ENCODE measurements around the gene ZNF10. TPM values are rescaled to one million over a fixed set of nuclear protein-coding genes. Genes with fewer than 3 reads are reported as not detected.

Gene ZNF10
- total RNA-seq, 1 experiment from 2014 or later: 12.4 TPM

DNA sequence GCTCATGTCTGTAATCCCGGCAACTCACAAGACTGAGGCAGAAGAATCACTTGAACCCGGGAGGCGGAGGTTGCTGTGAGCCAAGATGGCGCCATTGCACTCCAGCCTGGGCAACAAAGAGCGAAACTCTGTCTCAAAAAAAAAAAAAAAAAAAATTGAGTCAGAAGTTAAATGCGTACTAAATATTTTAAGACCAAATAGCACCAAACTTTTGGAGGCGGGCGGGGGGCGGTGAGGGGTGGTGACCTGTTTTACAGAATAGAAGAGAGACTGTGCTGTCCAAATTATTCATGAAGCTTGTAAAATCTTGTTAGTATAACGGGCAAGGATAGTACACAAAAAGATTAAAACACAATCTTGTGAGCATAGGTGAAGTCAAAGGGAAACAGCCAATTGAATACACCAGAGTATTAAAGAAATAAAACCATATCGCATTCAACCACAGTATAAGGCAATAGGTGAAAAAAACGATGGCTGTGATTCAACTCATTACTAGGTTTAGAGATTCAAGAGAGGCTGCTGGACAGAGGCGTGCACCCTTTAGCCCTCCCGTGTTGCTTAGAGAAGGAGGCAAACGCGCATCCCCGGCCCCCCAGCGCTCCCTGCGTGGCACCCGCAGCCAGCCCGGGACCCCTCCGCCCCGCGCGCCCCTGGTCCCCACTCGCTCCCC lies 924 bp upstream of the ZNF10 start:
- POLR2A ChIA-PET: no interaction called here
- ATAC-seq: peak; percentile 59
- BruUV-seq (replicated peaks): no TSS peak
- Histone ChIP-seq H3K27me3 (ENCODE audit: control insufficient read depth, insufficient read depth, low read length) (no peaks in the 10 kb centered on the region), H3K36me3 (ENCODE audit: control insufficient read depth, insufficient read depth, low read length) (no peaks in the 10 kb centered on the region; the same call in 1 of the 2 replicates), H3K4me3 (ENCODE audit: low read depth in 2 of 2, low read length in 2 of 2) (peak overlapping the region; percentile 89 to 99), H3K4me1 (ENCODE audit: control insufficient read depth, insufficient read depth, low read length) (peaks cover 6% of the 10 kb centered on the region; the same call in 1 of the 2 replicates), H3K27ac (ENCODE audit: low read length) (peak overlapping the region; percentile 76), H3K9me3 (ENCODE audit: control insufficient read depth, insufficient read depth, low read depth, low read length) (peaks cover 63% of the 10 kb centered on the region)
- CTCF ChIA-PET: no interaction called here
- TF ChIP-seq, protein P1, sequence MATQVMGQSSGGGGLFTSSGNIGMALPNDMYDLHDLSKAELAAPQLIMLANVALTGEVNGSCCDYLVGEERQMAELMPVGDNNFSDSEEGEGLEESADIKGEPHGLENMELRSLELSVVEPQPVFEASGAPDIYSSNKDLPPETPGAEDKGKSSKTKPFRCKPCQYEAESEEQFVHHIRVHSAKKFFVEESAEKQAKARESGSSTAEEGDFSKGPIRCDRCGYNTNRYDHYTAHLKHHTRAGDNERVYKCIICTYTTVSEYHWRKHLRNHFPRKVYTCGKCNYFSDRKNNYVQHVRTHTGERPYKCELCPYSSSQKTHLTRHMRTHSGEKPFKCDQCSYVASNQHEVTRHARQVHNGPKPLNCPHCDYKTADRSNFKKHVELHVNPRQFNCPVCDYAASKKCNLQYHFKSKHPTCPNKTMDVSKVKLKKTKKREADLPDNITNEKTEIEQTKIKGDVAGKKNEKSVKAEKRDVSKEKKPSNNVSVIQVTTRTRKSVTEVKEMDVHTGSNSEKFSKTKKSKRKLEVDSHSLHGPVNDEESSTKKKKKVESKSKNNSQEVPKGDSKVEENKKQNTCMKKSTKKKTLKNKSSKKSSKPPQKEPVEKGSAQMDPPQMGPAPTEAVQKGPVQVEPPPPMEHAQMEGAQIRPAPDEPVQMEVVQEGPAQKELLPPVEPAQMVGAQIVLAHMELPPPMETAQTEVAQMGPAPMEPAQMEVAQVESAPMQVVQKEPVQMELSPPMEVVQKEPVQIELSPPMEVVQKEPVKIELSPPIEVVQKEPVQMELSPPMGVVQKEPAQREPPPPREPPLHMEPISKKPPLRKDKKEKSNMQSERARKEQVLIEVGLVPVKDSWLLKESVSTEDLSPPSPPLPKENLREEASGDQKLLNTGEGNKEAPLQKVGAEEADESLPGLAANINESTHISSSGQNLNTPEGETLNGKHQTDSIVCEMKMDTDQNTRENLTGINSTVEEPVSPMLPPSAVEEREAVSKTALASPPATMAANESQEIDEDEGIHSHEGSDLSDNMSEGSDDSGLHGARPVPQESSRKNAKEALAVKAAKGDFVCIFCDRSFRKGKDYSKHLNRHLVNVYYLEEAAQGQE (IDR thresholded peaks at IDR 0.05; ENCODE audit: insufficient read depth in 1 of 2, low read depth in 2 of 2, low read length in 1 of 2): peak; percentile 40 to 56; a peak in 1 of 4 replicates
- no peak for TF ChIP-seq TCF7L2 (IDR thresholded peaks at IDR 0.05; ENCODE audit: low read depth, low read length)
- DNase-seq (ENCODE audit: low read depth, low spot score): no peak
- intact Hi-C loops (cut with micrococcal nuclease; ENCODE audit: unreplicated experiment): no loop called here
- in situ Hi-C loops (cut with HindIII; ENCODE audit: low pct_unique_long_range_greater_than_20kb, low sequenced_read_pairs): no loop called here

GRCh38 chr12:133130808-133131128 lies 341 bp downstream of the ZNF10 start:
- Histone ChIP-seq H3K9me3 (ENCODE audit: control insufficient read depth, insufficient read depth, low read depth, low read length) (peaks cover 52% of the 10 kb centered on the region), H3K4me3 (ENCODE audit: low read depth in 2 of 2, low read length in 2 of 2) (peak overlapping the region; percentile 89 to 99), H3K27ac (ENCODE audit: low read length) (peak overlapping the region; percentile 92), H3K4me1 (ENCODE audit: control insufficient read depth, insufficient read depth, low read length) (peaks cover 6% of the 10 kb centered on the region; the same call in 1 of the 2 replicates), H3K27me3 (ENCODE audit: control insufficient read depth, insufficient read depth, low read length) (no peaks in the 10 kb centered on the region), H3K36me3 (ENCODE audit: control insufficient read depth, insufficient read depth, low read length) (no peaks in the 10 kb centered on the region; the same call in 1 of the 2 replicates)
- TSS peak; percentile 92 for BruUV-seq (replicated peaks)
- POLR2A ChIA-PET: no interaction called here
- no peak for TF ChIP-seq SIN3A (IDR thresholded peaks at IDR 0.05; ENCODE audit: borderline replicate concordance, insufficient read depth, low read depth, low read length)
- no peak for TF ChIP-seq POLR2AphosphoS5 (IDR thresholded peaks at IDR 0.05; ENCODE audit: low read depth, low read length)
- TF ChIP-seq CTCF (IDR thresholded peaks at IDR 0.05): no peak
- TF ChIP-seq, protein P1 (IDR thresholded peaks at IDR 0.05; ENCODE audit: insufficient read depth in 1 of 2, low read depth in 2 of 2, low read length in 1 of 2): no peak
- TF ChIP-seq TCF7L2 (IDR thresholded peaks at IDR 0.05; ENCODE audit: low read depth, low read length): no peak
- in situ Hi-C loops (cut with HindIII; ENCODE audit: low pct_unique_long_range_greater_than_20kb, low sequenced_read_pairs): no loop called here
- intact Hi-C loops (cut with micrococcal nuclease; ENCODE audit: unreplicated experiment): no loop called here
- CTCF ChIA-PET: interaction anchor here (0.6 kb wide), 1 partner anchor 47 kb away, joined by 3 read pairs; no protein-coding TSS in a partner anchor
- DNase-seq (ENCODE audit: low read depth, low spot score) (no peak), ATAC-seq (peak; percentile 6; the same call in 1 of the 2 replicates)
